GM18502 (cell line): ENCODE measurements around the gene NFIC.

Source experiments
- ATAC-seq: cut with Tn5 transposase; IDR thresholded peaks from one replicate; pipeline ENCODE4 v1.9.1; 2021; ENCODE audit warnings: mild to moderate bottlenecking; ENCODE audit not compliant: unreplicated experiment, poor library complexity

The NFIC gene

GRCh38 chr19:3462991-3463713, 96.8 kb downstream of the NFIC start:
- no peak for ATAC-seq

GRCh38 chr19:3463714-3464586, 97.6 kb downstream of the NFIC start:
- no peak for ATAC-seq

- ATAC-seq = no peak
Measured at GRCh38 chr19:3464587-3465235, 98.3 kb downstream of the NFIC start.

GRCh38 chr19:3465552-3465951, 99.2 kb downstream of the NFIC start:
- no peak for ATAC-seq

- no peak for ATAC-seq
Measured at GRCh38 chr19:3466635-3467034, 100.3 kb downstream of the NFIC start.

- no peak for ATAC-seq
Measured at GRCh38 chr19:3467437-3468198, 101.2 kb downstream of the NFIC start.

GRCh38 chr19:3468211-3468610, 101.8 kb downstream of the NFIC start:
- no peak for ATAC-seq

- no peak for ATAC-seq
Measured at GRCh38 chr19:3469638-3470499, 103.5 kb downstream of the NFIC start.

GRCh38 chr19:3470500-3471128, 104.2 kb downstream of the NFIC start:
- no peak for ATAC-seq

- ATAC-seq = no peak
Measured at GRCh38 chr19:3471954-3472655, 105.7 kb downstream of the NFIC start.

- no peak for ATAC-seq
Measured at GRCh38 chr19:3474010-3474409, 107.6 kb downstream of the NFIC start.

- no peak for ATAC-seq
Measured at GRCh38 chr19:3474614-3475013, 108.2 kb downstream of the NFIC start.

GRCh38 chr19:3475449-3475848, 109.1 kb downstream of the NFIC start:
- ATAC-seq = no peak

GRCh38 chr19:3476830-3477229, 110.4 kb downstream of the NFIC start:
- ATAC-seq = no peak

- no peak for ATAC-seq
Measured at GRCh38 chr19:3477506-3477905, 111.1 kb downstream of the NFIC start.

- no peak for ATAC-seq
Measured at GRCh38 chr19:3477951-3478350, 111.6 kb downstream of the NFIC start.

- no peak for ATAC-seq
Measured at GRCh38 chr19:3478409-3479176, 112.2 kb downstream of the NFIC start.
